IMR-90 (cell line): ENCODE results near the gene PTEN. TPM values are rescaled to one million over a fixed set of nuclear protein-coding genes. Genes with fewer than 3 reads are reported as not detected.

Source experiments
- ATAC-seq: fragments of 200-7000 bp; cut with Tn5 transposase; 2 replicates; pipeline ENCODE4 v1.9.1; 2020; ENCODE audit warnings: low read depth, mild to moderate bottlenecking, moderate library complexity
- BruUV-seq: library from RNA; stranded (reverse); fragments of 400-500 nt; replicated peaks from 2 replicates; lab custom pipeline; 2021; lab: Mats Ljungman, UMichigan
- CTCF ChIA-PET: fragments of 300-600 bp; formaldehyde crosslinking; extraction: SDS; loops from one replicate; lab custom pipeline; 2021; ENCODE audit warnings: antibody characterized with exemption; lab: Yijun Ruan, JAX
- POLR2A ChIA-PET: fragments of 300-600 bp; sonication (Branson Sonifier 250); formaldehyde crosslinking; loops from one replicate; lab custom pipeline; 2022; ENCODE audit warnings: antibody characterized with exemption; ENCODE audit not compliant: unreplicated experiment; lab: Charles Lee
- DNase-seq: peaks from one replicate; pipeline ENCODE4 v3.0.0; 2013
- H2AFZ ChIP-seq: replicated peaks from 2 replicates; pipeline ENCODE3; 2013; ENCODE audit warnings: low read length, mild to moderate bottlenecking; ENCODE audit not compliant: poor library complexity
- H2AK5ac ChIP-seq: 2 replicates; pipeline ENCODE4 v1.6.1; 2013; ENCODE audit warnings: low read depth, low read length, inconsistent platforms
- H2AK9ac ChIP-seq: replicated peaks from 2 replicates; pipeline ENCODE3; 2013; ENCODE audit warnings: mild to moderate bottlenecking, low read depth, low read length, moderate library complexity; ENCODE audit not compliant: poor library complexity
- H2BK120ac ChIP-seq: 2 replicates; pipeline ENCODE4 v1.6.1; 2013; ENCODE audit warnings: low read depth, low read length, inconsistent platforms
- H2BK15ac ChIP-seq: 3 replicates; pipeline ENCODE4 v1.6.1; 2013; ENCODE audit warnings: low read depth, low read length, inconsistent platforms
- H2BK20ac ChIP-seq: 2 replicates; pipeline ENCODE4 v1.6.1; 2013; ENCODE audit warnings: low read depth, mild to moderate bottlenecking, inconsistent platforms, low read length, moderate library complexity
- H2BK5ac ChIP-seq: 2 replicates; pipeline ENCODE4 v1.6.1; 2013; ENCODE audit warnings: mild to moderate bottlenecking, low read depth, low read length, inconsistent platforms; ENCODE audit not compliant: poor library complexity, severe bottlenecking
- H3K14ac ChIP-seq: replicated peaks from 2 replicates; pipeline ENCODE4 v1.6.1; 2013; ENCODE audit warnings: low read depth, low read length, inconsistent platforms
- H3K18ac ChIP-seq: 2 replicates; pipeline ENCODE4 v1.6.1; 2013; ENCODE audit warnings: low read depth, low read length, control low read depth
- H3K23ac ChIP-seq: 2 replicates; pipeline ENCODE4 v1.6.1; 2013; ENCODE audit warnings: low read depth, low read length, inconsistent platforms
- H3K27ac ChIP-seq: 2 replicates; pipeline ENCODE4 v1.5.1; 2013; ENCODE audit warnings: mild to moderate bottlenecking, control low read depth, low read length; ENCODE audit not compliant: insufficient read depth
- H3K27me3 ChIP-seq: 2 replicates; pipeline ENCODE4 v1.6.1; 2013; ENCODE audit warnings: low read length; ENCODE audit not compliant: control insufficient read depth, insufficient read depth
- H3K36me3 ChIP-seq: 2 replicates; pipeline ENCODE4 v1.6.1; 2013; ENCODE audit warnings: low read length, mixed read lengths; ENCODE audit not compliant: control insufficient read depth, insufficient read depth
- H3K4ac ChIP-seq: 2 replicates; pipeline ENCODE4 v1.6.1; 2013; ENCODE audit warnings: low read depth, low read length, inconsistent platforms
- H3K4me1 ChIP-seq: 2 replicates; pipeline ENCODE4 v1.6.1; 2013; ENCODE audit warnings: low read length, mixed read lengths; ENCODE audit not compliant: control insufficient read depth, insufficient read depth
- H3K4me2 ChIP-seq: 2 replicates; pipeline ENCODE4 v1.6.1; 2013; ENCODE audit warnings: low read depth, mild to moderate bottlenecking, control low read depth, low read length, moderate library complexity
- H3K4me3 ChIP-seq: 2 replicates; pipeline ENCODE4 v1.5.1; 2013; ENCODE audit warnings: low read depth, mild to moderate bottlenecking, control low read depth, low read length, moderate library complexity; ENCODE audit not compliant: insufficient read depth
- H3K56ac ChIP-seq: 2 replicates; pipeline ENCODE4 v1.6.1; 2013; ENCODE audit warnings: low read length, inconsistent platforms; ENCODE audit not compliant: insufficient read depth; ENCODE audit errors: extremely low read depth
- H3K79me1 ChIP-seq, 2 experiments: 2 replicates each; pipeline ENCODE4 v1.6.1; 2013; ENCODE audit warnings: low read length in 2 of 2, inconsistent platforms in 1 of 2, low read depth in 1 of 2
- H3K9ac ChIP-seq: 2 replicates; pipeline ENCODE4 v1.6.1; 2013; ENCODE audit warnings: low read depth, low read length, control low read depth
- H3K9me1 ChIP-seq: 2 replicates; pipeline ENCODE4 v1.6.1; 2013; ENCODE audit warnings: low read length, inconsistent platforms; ENCODE audit not compliant: insufficient read depth
- H3K9me3 ChIP-seq: 2 replicates; pipeline ENCODE4 v1.6.1; 2013; ENCODE audit warnings: low read length; ENCODE audit not compliant: control insufficient read depth, insufficient read depth
- H4K20me1 ChIP-seq: 2 replicates; pipeline ENCODE4 v1.6.1; 2013; ENCODE audit warnings: low read length, inconsistent platforms; ENCODE audit not compliant: insufficient read depth
- H4K5ac ChIP-seq: 2 replicates; pipeline ENCODE4 v1.6.1; 2013; ENCODE audit warnings: mild to moderate bottlenecking, low read depth, low read length, control low read depth
- H4K8ac ChIP-seq, 2 experiments: 2 replicates each; pipeline ENCODE4 v1.6.1; 2013; ENCODE audit warnings: low read depth in 2 of 2, low read length in 2 of 2, control low read depth in 1 of 2, inconsistent platforms in 1 of 2
- H4K91ac ChIP-seq: 2 replicates; pipeline ENCODE4 v1.6.1; 2013; ENCODE audit warnings: low read depth, low read length, inconsistent platforms; ENCODE audit not compliant: insufficient read depth
- CEBPB ChIP-seq: IDR thresholded peaks from 2 replicates; pipeline ENCODE4 v1.6.1; 2012; ENCODE audit warnings: low read depth, low read length, improper control_type of control experiment
- CTCF ChIP-seq: conservative IDR thresholded peaks from 2 replicates; pipeline ENCODE4 v1.5.1; 2012; ENCODE audit warnings: mild to moderate bottlenecking, low read depth, low read length, improper control_type of control experiment
- ELK1 ChIP-seq: fragments of 150-350 bp; IDR thresholded peaks from 2 replicates; pipeline ENCODE4 v1.6.1; 2016; ENCODE audit warnings: low read depth, mild to moderate bottlenecking, low read length, moderate library complexity, borderline replicate concordance
- NFE2L2 ChIP-seq: fragments of 150-350 bp; IDR thresholded peaks from 2 replicates; pipeline ENCODE4 v1.6.1; 2016; ENCODE audit warnings: low read depth, mild to moderate bottlenecking, low read length
- POLR2A ChIP-seq: IDR thresholded peaks from 2 replicates; pipeline ENCODE4 v1.6.1; 2012; ENCODE audit warnings: mild to moderate bottlenecking, low read depth, low read length
- RAD21 ChIP-seq: IDR thresholded peaks from 2 replicates; pipeline ENCODE4 v1.6.1; 2012; ENCODE audit warnings: low read length, improper control_type of control experiment
- USF2 ChIP-seq: fragments of 150-350 bp; IDR thresholded peaks from 2 replicates; pipeline ENCODE4 v1.6.1; 2017; ENCODE audit warnings: mild to moderate bottlenecking, antibody characterized with exemption, low read length, low read depth
- WGBS, 2 experiments: methylation state at CpG; one replicate each; pipeline versions ENCODE4 v1.1.5 to v1.1.7; 2013; ENCODE audit warnings: missing lambda C conversion rate in 2 of 2; ENCODE audit not compliant: insufficient read length in 1 of 2; ENCODE audit errors: extremely low coverage in 2 of 2; 5-methylcytosine and 5-hydroxymethylcytosine counted together
- dilution Hi-C: fragments of 300-500 bp; cut with HindIII; formaldehyde crosslinking; loops from one replicate; pipeline ENCODE4 v1.14.3; 2018; ENCODE audit warnings: low sequenced_read_pairs; ENCODE audit not compliant: unreplicated experiment
- in situ Hi-C: fragments of 300-500 bp; cut with MboI; formaldehyde crosslinking; loops from 3 replicates; pipeline ENCODE4 v1.14.3; 2019; ENCODE audit warnings: low sequenced_read_pairs, inconsistent platforms, mixed read lengths
- intact Hi-C: fragments of 100-400 bp; cut with micrococcal nuclease; formaldehyde crosslinking; loops from 2 replicates; pipeline ENCODE4 v1.10.0; 2022
- polyA plus RNA-seq, 3 experiments: library from polyadenylated mRNA; depleted of rRNA; stranded (reverse); fragments of >200 nt; gene quantifications; 2 replicates each; pipeline ENCODE4 v1.2.3, GENCODE V29; 2012; ENCODE audit warnings: low replicate concordance in 1 of 3
- total RNA-seq: library from RNA; depleted of rRNA; stranded (reverse); fragments of >200 nt; gene quantifications from 2 replicates; pipeline ENCODE4 v1.2.3, GENCODE V29; 2012

The PTEN gene
- total and polyA plus RNA-seq, 2 of the 4 experiments (the other 2 are of a cell fraction), result 12.0 to 38.9 TPM

- no peak overlapping the region for H3K4ac ChIP-seq
- H2BK5ac ChIP-seq, result no peak overlapping the region
- H2AK5ac ChIP-seq, result no peak overlapping the region
- H3K9me3 ChIP-seq, result no peaks in the 10 kb centered on the region
- H4K91ac ChIP-seq, result no peak overlapping the region
- DNase-seq (no peak), ATAC-seq (no peak)
- TF ChIP-seq NFE2L2, result no peak
- no peak for TF ChIP-seq CEBPB
- no peak for TF ChIP-seq POLR2A
- no peak for TF ChIP-seq USF2
- no peak for TF ChIP-seq RAD21
- no peak for TF ChIP-seq CTCF
- TF ChIP-seq ELK1, result no peak
- no peak overlapping the region for H3K18ac ChIP-seq
- no TSS peak for BruUV-seq
- H3K4me2 ChIP-seq, result no peak overlapping the region
- H2AK9ac ChIP-seq, result no peak overlapping the region
- H3K4me1 ChIP-seq, result peaks cover 2% of the 10 kb centered on the region; the same call in 1 of the 2 replicates
- intact Hi-C loops, result loop anchor here (10.0 kb wide), 2 partner anchors 405 to 575 kb away; no protein-coding TSS in a partner anchor
- H3K79me1 ChIP-seq, result no peaks in the 10 kb centered on the region
- ChIA-PET CTCF (interaction anchor here (0.5 kb wide), 1 partner anchor 14 kb away, joined by 4 read pairs; no protein-coding TSS in a partner anchor), POLR2A (no interaction called here)
- H2BK120ac ChIP-seq, result no peak overlapping the region
- H3K56ac ChIP-seq, result no peak overlapping the region
- no peaks in the 10 kb centered on the region for H3K9me1 ChIP-seq
- H2BK20ac ChIP-seq, result 0 out of 2 replicates have a peak overlapping the region, but pooled peaks have one; percentile 34
- H4K5ac ChIP-seq, result peak overlapping the region; percentile 56; the same call in 1 of the 2 replicates
- no peak overlapping the region for H3K9ac ChIP-seq
- H4K20me1 ChIP-seq, result no peaks in the 10 kb centered on the region
- H3K14ac ChIP-seq, result no peak overlapping the region
- H2AFZ ChIP-seq, result no peak overlapping the region
- no peak overlapping the region for H3K27ac ChIP-seq
- no peak overlapping the region for H3K4me3 ChIP-seq
- no peak overlapping the region for H4K8ac ChIP-seq
- H3K27me3 ChIP-seq, result no peaks in the 10 kb centered on the region; the same call in 1 of the 2 replicates
- in situ Hi-C loops, result no loop called here
- no peak overlapping the region for H2BK15ac ChIP-seq
- dilution Hi-C loops, result no loop called here
- WGBS, 2 experiments, result no CpG with 5 or more reads among the region's 2 CpGs
- no peak overlapping the region for H3K23ac ChIP-seq
- H3K36me3 ChIP-seq, result no peaks in the 10 kb centered on the region
Measured at GRCh38 chr10:87979847-87980246, 116.4 kb downstream of the PTEN start.
